ENCODE results near the gene NCK2.

The NCK2 gene

DNA sequence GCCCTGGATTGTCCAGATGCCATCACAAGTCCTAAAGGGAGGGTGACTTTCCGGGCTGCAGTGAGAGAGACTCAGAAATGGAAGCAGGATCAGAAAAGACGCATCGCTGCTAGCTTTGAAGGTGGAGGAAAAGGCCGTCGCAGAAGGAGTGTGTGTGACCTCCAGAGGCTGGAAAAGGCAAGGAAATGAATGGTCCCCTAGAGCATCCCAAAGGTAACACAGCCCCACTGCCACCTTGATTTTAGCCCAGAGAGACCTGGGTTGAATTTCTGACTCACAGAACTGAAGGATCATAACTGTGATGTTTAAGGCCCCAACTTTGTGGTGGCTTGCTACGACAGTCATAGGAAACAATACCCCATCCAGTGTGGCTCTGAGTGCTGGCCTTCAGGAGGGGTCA, 8.6 kb upstream of the NCK2 start:
- DNase-seq: no peak

DNA sequence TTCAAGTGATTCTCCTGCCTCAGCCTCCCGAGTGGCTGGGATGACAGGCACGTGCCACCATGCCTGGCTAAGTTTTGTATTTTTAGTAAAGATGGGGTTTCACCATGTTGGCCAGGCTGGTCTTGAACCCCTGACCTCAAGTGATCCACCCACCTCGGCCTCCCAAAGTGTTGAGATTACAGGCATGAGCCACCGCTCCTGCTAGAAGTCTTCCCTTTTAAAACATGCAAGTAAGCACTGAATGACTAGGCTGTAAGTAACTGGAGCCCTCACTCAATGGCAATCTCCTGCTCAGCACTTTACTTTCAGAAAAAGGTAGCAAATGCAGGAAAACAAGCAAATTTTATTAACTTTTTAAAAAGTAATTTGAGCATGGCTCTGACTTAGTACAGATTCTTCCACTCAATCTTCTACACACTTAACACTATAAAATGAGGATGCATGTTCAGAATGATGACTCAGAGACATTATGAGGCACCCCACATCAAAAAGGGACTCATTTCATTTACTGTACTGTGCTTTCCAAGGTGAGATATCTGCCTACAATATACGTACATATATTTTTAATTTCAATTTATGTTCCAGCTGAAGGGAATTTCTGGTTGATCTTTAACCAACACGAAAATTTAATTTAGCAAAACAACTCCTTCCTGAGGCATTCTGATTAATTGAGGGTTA, 6.6 kb upstream of the NCK2 start:
- no peak for DNase-seq

DNA sequence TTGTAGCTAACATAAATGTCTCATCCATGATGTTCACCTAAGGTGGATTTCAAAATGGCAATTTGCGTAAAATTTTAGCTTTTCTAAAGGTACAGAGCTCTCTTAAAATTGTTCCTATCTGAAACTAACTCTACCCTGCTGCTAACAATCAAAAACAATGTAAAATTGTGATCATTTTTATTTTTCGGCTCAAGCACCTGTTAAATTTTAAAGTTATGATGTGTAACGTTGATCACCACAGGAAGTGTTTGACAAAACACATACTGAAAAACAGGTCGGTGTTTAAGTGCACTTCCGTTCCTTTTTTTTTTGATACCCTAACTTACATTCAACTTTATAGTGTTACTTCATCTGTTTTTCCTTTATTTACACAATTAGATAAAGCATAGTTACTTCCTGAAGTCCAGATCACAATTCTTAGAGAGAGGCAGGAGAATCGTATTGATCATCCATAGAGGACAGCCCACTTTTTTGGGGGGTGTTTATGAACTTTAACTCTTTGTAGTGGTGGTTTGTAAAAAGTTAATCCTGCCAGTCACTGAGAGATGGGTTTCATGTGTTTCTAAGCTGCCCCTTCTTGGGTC, 6.0 kb upstream of the NCK2 start:
- DNase-seq: no peak

DNA sequence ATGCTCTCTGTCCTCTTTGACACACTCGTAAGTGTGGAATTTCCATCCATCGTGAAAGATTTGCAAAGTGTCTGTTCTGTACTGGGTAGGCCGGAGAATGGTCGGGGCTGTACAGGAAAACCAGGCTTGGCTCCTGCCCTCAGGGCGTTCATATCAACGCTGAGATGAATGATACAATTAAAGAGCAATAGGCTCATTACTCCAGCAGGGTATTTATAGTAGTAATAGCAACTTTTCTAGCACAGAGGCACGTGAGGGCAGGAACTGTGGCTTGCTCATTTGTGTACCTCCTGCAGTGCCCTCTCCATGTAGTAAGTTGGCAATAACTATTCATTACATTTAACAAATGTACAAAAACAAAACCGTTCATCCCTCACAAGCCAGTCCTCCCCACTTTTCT, 5.3 kb upstream of the NCK2 start:
- DNase-seq: peak; percentile 39

DNA sequence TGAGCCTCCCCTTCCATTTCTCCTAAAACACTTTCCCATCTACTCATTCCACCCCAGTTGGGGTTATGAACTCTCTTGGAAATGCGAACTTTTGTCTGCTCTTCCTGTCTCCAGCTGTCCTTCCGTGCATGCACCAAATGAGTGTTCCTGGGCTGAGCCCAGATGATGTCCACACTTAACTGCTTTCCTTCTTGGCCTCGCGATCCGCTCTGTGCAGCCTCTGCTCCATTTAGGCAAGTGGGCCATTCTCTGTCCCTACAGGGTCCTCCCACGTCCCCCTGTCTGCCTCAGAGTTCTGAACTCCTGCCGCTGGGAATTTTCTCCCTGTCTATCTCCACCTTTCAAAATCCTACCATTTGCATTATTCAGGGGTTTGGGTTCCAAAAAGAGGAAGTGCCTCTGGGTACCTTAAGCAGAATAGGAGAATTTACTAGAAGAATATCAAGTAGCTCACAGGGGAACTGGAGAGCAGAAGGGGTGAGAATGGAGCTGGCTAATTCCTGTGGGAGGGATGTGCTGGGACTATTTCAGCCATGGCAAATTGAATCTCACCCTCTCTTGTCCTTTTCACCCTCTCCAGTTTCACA, 4.7 kb upstream of the NCK2 start:
- no peak for DNase-seq

DNA sequence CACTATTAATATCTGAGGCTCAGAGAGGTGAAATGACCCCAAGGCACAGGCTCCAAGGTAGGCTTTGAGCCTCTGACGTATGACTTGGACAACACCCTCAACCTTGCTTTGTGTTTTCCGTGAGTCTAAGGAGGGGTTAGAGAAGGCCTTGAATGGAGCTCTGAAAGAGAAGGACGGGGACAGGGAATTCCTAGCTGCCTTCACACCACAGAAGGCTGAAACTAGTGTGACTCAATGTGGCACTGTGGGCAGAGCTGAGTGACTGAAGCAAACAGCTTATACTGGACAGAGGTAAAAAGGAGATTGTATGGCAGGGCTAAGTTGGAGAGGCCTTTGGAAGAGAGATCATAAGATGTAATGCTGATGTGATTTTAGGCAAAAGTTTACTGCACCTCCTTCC, 3.5 kb upstream of the NCK2 start:
- no peak for DNase-seq

DNA sequence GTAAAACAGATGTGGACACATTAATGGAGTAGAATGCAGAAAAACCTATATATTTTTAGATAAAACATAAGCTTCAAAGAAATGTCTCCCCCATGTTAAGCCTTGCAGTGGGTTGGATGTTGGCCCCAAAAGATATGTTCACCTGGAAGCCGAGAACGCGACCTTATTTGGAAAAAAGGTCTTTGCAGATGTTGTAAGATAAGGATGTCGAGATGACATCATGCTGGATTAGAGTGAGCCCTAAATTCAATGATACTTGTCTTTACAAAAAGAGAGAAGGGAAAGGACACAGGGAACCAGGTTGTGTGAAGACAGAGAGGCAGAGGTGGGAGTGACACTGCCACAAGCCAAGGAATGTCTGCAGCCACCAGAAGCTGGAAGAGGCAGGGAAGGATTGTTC, 3.1 kb upstream of the NCK2 start:
- no peak for DNase-seq

DNA sequence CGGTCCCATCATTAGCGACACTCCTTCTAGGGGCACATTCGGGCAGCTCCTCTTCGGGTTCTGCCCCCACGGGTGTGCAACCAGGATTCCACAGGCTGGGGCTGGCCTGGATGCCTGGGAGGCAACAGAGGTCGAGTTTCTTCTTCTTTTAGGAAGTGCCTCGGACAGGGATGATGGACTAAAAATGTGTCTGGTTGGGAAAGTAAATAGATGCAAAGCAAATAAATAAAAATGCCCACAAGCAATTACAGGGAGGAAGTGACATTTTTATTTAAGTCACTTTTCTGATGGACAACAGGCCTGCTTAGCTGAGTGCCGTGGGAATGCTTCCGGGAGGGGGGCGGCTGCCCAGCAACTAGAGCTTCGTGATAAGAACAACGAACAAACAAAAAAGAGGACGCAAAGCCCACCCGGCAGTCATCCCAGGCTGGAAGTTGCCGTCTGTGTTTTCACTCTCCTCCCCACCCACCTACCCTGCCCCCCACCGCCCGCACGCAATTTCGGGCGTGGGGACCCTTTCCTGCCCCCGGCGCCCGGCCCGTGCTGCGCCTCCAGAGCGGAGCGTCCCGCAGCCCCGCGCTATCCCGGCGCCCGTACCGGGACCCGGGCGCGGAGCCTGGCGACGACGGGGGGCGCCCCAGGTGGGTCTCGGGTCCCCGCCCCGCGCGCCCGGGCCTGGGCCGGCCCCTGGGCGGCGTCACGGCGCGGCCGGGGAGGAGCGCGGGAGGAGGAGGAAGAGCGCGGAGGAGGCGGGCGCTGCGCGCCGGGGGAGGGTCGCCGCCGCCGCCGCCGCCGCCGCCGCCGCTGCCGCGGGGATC, 412 bp upstream of the NCK2 start:
- peak; percentile 80 for DNase-seq

DNA sequence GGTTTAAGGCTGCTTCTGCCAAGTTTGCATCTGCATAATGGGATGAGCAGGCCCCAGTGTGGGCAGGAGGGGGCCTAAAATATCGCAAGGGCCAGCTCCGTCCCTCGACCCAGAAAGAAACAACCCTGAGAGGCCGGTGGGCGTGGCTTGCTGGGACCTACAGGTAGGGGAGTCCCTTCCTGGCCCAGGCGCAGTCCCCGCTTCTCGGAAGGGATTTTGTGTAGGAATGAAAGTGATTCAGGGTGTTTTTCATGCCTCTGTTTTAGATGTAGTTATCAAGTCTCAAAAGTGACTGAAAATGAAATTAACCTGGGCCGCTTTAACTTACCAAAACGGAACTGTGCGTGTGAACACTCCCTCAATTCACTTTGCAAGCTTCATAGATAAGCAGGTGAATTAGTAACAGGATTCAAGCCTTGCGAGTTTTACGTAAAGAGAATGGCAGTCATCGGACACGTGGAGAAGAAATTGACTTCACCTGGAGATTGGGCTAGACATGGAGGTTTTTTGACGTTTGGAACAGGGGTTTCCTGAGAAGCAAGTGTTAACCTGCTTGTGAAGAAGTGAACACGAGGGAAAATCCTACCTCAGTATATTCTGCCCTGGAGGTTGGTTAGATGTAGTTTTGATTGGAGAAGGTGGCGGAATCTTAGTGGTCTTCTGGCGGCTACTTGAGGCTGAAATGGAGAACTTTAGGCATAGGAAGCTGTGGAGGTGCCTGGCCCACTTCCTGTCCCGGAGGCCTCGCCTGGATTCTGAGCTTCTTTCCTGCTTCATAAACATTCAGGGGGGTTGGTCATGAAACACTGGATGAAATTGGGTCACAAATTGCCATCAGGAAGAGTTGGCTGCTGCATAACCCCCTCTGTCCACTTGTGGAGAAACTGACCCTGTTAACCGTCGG, 1.7 kb downstream of the NCK2 start:
- peak; percentile 82 for DNase-seq

DNA sequence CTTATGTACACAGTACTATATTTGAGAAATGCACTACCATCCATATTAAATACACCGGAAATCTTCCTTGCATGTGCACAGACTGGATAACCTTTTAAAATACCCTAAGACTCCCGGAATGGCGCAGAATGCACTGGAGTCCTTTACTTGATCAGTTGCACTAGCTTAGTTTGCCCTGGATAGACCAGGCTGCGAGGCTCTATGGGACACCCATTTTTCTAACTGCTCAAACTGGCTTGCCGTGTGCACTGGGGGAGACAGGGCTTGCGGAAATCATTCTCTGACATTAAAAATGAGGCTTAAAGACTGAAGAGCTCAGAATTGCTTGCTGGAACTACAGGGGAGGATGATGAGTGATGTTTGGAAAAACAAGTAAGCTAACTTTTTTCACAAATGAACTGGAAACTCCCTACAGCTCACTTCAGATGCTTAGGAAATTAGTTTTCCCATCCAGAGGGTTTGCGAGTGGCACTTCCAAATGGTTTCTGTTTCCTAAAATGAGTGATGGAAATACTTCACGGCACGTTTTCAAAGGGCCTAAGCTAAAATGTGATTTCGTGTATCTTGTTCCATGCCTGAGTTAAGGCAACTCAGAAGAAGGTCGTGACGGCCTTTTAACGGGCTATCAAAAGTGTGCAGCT, 2.7 kb downstream of the NCK2 start:
- peak; percentile 28 for DNase-seq

DNA sequence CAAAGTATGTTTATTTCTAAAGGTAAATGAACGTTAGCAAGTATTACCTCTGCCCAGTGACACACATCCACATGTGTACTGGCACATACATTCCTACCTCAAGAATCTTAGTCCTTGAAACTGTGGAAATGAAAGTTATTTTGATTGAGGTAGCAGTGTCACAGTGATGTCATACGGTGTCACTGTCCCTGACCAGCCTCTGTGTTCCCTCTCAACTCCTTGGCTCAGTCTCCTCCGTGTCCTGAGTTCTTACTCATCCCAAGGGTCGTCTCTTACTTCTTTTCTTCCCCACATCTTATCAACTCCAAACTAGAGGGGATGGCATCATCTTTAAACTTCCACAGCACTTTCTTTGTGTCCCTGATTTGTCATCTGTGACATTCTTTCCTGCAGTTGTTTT, 3.3 kb downstream of the NCK2 start:
- DNase-seq: no peak

DNA sequence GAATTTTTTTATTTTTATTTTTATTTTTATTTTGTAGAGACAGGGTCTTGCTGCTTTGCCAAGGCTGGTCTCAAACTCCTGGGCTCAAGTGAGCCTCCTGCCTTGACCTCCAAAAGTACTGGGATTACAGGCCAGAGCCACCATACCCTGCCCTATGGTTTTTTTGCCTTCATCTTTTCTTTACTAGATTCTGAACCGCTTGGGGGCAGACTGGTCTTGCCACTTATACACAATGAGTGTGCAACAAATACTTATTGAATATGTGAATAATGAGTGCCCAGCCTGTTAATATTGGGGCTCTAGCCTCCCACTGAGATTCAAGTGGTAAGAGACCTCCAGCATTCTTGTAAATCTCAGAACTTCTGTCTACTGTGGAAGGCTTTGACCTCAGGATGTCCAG, 3.9 kb downstream of the NCK2 start:
- DNase-seq: peak; percentile 33

DNA sequence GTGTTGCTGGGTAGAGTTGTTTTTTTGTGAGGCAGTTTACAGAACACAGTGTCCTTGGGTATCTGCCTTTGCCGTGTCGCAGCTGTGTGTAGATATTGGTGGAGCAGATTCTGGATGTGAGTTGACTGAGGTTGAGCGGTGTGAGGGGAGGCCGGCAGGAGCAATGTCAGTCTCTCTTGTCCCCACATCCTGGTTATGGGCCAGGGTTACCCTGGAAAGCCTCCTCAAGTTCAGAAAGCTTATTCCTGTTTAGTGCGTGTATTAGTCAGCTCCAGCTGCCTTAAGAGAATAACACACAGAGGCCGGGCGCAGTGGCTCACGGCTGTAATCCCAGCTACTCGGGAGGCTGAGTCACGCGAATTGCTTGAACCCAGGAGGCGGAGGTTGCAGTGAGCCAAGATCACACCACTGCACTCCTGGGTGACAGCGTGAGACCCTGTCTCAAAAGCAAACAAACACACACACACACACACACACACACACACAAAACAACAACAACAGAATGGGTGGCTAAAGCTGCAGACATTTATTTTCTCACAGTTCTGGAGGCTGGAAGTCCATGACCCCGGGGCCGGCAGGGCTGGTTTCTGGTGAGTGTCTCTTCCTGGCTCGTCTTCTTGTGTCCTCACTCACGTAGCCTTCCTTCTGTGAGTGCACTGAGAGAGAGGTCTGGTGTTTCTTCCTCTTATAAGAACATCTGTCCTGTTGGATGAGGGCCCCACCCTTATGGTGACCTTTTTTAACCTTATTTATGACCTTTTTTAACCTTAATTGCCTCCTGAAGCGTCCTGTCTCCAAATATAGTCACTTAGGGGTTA, 5.1 kb downstream of the NCK2 start:
- DNase-seq: peak; percentile 66

DNA sequence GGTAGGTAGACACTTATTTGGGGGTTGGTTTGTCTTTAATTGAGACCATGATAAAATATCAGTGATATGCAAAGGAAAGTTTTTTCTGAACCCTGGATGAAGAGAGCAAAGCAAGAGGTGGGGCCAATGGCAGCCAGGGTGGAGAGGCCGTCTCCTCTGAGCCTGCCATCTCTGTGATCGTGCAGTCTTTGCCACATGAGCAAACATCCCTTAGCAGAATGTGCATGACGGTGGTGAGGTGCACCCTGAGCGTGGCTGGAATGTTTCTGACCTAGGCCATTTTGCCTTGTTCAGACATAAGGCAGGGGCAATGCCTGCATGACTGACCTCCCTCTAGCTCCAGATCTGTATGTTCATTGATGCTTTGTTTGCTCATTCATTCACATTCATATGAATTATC, 6.0 kb downstream of the NCK2 start:
- DNase-seq: peak; percentile 47

DNA sequence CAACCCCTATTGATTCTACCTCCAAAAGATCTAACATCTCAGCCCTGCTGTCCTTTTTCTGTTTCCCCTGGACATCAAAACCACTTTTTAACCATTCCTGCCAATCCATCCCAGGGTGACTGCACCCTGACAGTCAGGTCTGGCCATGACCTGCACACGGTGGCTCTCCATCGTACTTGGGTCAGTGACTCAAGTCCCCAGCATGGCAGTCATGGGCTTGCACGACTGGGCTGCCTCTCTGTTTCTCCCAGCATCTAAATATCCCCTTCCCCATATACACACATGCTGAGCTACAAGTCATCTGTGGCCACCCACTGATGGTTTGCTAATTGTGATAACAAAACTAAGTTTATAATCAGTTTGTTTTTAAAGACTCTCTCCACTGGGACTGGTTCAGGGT, 6.6 kb downstream of the NCK2 start:
- DNase-seq: no peak

DNA sequence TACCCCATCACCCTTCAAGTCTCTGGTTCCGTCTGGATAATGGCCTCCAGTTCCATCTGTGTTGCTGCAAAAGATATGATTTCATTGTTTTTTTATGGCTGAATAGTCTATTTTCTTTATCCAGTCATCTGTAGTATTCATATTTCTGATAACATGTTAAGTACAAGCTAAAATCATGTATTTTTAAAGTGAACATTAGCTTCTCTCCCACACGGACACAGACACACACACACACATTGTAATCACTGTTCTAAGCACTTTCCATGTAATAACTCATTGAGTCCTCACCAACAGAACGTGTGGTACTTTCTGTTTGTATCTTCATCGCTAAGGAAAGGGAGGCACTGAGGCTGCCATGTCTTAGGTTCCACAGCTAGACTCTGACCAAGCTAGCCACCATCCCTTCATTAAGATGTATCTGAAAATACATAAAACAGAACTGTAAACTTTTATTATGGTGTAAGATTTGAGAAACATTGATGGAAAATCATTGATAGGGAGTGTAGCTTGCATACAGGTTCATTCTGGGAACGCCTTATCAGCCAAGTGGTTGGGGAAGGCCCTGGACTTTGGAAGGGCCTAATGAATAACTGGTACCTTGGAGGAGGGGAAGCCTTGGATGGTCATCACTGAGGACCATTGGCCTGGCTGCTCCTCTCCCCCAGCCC, 8.1 kb downstream of the NCK2 start:
- DNase-seq: no peak

DNA sequence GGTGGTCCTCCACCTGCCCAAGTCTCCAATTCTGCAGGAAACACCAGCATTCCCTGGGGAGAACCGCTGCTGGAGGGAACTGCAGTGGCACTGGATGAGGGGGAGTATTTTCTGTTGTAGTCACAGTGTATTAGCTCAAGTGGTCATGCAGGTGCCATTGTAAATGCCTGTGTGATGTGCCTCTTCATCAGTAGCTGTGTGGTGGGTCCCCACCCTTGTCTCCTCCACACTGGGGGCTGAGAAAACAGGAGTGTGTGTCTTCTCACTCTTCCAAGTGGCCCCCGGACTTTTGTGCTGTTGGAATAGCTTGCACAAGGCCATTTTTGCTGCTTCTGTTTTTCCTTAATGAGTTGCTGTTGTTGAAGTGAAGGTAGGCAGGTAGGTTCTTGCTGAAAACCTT, 8.7 kb downstream of the NCK2 start:
- no peak for DNase-seq

DNA sequence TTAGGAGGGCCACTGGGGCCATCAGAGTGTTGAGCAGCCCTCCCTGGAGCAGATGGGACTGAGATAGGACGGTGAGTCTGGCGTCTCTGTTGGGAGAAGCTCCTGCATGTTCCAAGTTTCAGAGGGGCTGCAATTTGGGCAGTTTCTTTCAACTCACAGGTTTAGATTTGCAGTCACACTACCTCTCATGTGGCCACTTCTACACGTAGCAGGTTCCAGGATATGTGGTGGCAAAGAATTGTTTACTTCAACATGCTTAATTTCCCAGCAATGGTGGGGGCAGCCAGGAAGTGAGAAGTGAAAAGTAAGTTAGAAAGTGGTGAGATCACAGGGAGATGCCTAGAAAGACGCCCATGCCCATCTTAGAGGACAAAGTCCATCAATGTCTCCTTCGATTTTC, 9.3 kb downstream of the NCK2 start:
- peak; percentile 60 for DNase-seq

DNA sequence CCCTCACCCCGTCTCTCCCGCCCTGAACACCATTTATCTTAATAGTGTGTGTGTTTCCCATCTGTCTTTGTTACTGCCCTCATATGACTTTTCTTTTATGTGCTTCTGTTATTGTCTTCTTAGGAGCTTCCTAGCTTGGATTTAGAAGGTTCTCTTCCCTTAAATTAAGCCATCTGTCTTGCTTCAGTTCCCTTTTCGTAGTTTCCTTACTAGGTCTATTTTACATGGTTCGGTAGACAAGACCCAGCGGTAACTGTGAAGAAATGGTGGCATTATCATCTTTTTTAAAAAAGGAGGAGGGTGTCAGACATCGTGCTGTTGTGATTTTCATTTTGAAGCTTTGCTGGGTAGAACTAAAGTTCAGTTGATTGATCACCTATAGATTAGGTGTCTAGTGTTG, 10.3 kb downstream of the NCK2 start:
- no peak for DNase-seq

DNA sequence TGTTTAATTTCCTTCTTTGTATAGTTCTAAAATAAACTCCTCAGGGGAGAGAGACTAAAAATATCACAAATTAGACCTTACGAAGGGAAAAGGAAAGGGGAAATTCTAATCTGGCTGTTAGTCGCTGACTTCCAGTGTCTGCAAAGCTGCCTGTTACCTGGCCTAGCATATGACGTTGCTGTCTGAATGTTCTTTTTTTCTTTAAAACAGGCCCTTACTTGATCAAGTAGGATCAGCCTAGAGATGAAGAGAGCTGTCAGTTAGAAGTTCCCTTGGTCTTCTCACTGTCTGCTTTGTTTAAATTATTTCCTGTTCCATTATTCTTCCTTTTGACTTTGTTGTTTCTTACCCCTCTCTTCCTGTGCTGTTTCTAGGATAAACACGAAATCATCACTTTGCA, 11.2 kb downstream of the NCK2 start:
- DNase-seq: no peak

DNA sequence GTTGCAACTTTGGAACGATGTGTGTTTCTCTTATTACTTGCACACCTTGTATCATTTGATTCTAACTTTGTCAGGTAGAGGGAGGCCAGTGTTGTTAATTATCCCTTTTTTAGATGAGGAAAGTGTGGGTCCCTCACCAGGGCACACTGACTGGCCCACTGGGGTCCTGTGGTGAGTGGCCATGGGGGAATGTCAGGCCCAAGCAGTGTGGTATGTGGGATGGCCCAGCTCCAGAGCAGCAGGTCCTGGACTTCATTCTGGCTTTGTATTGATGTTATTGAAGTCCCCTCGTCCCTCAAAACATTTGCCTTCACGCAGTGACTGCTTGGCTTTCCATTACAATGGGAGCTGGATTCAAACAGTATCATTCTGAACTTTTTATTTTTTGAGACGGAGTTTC, 11.7 kb downstream of the NCK2 start:
- DNase-seq: no peak

Measured in CD4-positive, alpha-beta T cell treated with Interleukin-17A for 4 hours (primary cell).